Activated B cell treated with CpG ODN at 0.5 μM for 24 hours (primary cell): ENCODE data around the gene RASSF10. TPM values are rescaled to one million over a fixed set of nuclear protein-coding genes. Genes with fewer than 3 reads are reported as not detected.

ENCODE experiments used
- ATAC-seq: fragments of 200-7000 bp; cut with Tn5 transposase; one replicate; pipeline ENCODE4 v1.10.0; 2021; ENCODE audit warnings: low read depth, mild to moderate bottlenecking, moderate library complexity
- CTCF ChIA-PET: fragments of 350-600 bp; sonication (Branson Sonifier 250); formaldehyde crosslinking; loops from one replicate; lab custom pipeline; 2021; ENCODE audit warnings: antibody characterized with exemption; lab: Charles Lee
- POLR2A ChIA-PET: fragments of 350-600 bp; sonication (Branson Sonifier 250); formaldehyde crosslinking; loops from one replicate; lab custom pipeline; 2021; ENCODE audit warnings: antibody characterized with exemption; lab: Charles Lee
- DNase-seq: peaks from one replicate; pipeline ENCODE4 v3.0.0; 2022
- H3K27ac Mint-ChIP-seq: one replicate; pipeline ENCODE4 v1.8.0; 2020; ENCODE audit warnings: mixed read lengths
- H3K27me3 Mint-ChIP-seq: one replicate; pipeline ENCODE4 v1.8.0; 2021; ENCODE audit warnings: mixed read lengths
- H3K36me3 Mint-ChIP-seq: one replicate; pipeline ENCODE4 v1.8.0; 2021; ENCODE audit warnings: low read depth, mixed read lengths
- H3K4me1 Mint-ChIP-seq: one replicate; pipeline ENCODE4 v1.8.0; 2021; ENCODE audit warnings: mixed read lengths
- H3K4me3 Mint-ChIP-seq: one replicate; pipeline ENCODE4 v1.8.0; 2020; ENCODE audit warnings: mild to moderate bottlenecking, mixed read lengths
- H3K9me3 Mint-ChIP-seq: one replicate; pipeline ENCODE4 v1.8.0; 2020; ENCODE audit warnings: mixed read lengths
- CTCF ChIP-seq: fragments of 200-600 bp; IDR thresholded peaks from one replicate; pipeline ENCODE4 v1.8.0; 2022; ENCODE audit warnings: antibody characterized with exemption, mild to moderate bottlenecking
- intact Hi-C: fragments of 100-400 bp; cut with micrococcal nuclease; formaldehyde crosslinking; loops from one replicate; pipeline ENCODE4 v1.15.1; 2024
- total RNA-seq: library from RNA; stranded (reverse); gene quantifications from 2 replicates; pipeline ENCODE4 v1.2.3, GENCODE V29; 2022

Gene RASSF10
- total RNA-seq, 1 donor from 2014 or later = not detected

DNA sequence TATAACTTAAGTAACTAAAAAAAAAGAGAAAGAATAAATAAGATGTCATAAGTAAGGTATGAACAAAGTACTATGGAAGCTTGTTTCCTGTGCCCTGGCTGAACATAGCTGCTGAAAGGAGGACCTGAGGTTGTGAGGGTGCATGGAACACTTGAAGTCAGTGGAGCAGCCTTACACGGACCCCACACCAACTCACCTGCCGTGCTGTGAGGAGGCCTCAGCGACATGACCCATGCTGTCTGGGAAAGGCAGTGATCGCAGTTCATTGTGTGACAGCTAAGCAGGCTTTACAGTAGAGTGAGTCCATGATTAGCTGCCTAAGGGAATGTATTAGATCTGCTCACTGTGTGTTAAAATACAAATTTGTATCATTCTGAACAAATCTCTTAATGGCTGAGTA lies 17.6 kb downstream of the RASSF10 start:
- TF ChIP-seq CTCF = no peak
- Mint-ChIP-seq H3K9me3 (no peaks in the 10 kb centered on the region), H3K4me1 (no peaks in the 10 kb centered on the region), H3K4me3 (no peak overlapping the region), H3K27me3 (peaks cover 8% of the 10 kb centered on the region), H3K27ac (no peak overlapping the region), H3K36me3 (no peaks in the 10 kb centered on the region)
- CTCF ChIA-PET = no interaction called here
- ATAC-seq (no peak), DNase-seq (no peak)
- intact Hi-C loops = no loop called here
- POLR2A ChIA-PET = no interaction called here

DNA sequence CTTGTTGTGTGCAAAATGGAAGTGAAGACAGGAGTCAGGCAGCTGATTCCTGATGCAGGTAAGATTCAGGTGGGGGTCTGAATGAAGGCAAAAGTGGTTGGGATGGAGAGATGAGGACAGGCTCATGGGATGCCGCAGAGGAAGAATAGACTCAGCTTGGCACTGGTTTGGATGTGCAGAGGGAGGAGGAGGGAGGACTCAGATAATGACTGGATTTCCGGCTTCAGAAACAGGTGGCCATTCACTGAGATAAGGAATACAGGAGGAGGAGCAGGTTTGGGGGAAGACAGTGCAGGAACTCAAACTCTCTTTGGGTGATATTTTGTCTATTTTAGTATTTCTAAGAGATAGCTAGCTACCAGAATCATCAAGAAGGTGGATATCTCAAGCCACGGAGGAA lies 19.2 kb downstream of the RASSF10 start:
- Mint-ChIP-seq H3K27me3 (peaks cover 3% of the 10 kb centered on the region), H3K4me3 (no peak overlapping the region), H3K36me3 (no peaks in the 10 kb centered on the region), H3K27ac (no peak overlapping the region), H3K4me1 (no peaks in the 10 kb centered on the region), H3K9me3 (no peaks in the 10 kb centered on the region)
- intact Hi-C loops = no loop called here
- CTCF ChIA-PET = no interaction called here
- no peak for TF ChIP-seq CTCF
- ATAC-seq = no peak
- POLR2A ChIA-PET = no interaction called here
- no peak for DNase-seq

GRCh38 chr11:13029872-13030271 lies 20.8 kb downstream of the RASSF10 start:
- Mint-ChIP-seq H3K9me3 (no peaks in the 10 kb centered on the region), H3K27ac (no peak overlapping the region), H3K4me1 (no peaks in the 10 kb centered on the region), H3K27me3 (peaks cover 4% of the 10 kb centered on the region), H3K36me3 (no peaks in the 10 kb centered on the region), H3K4me3 (no peak overlapping the region)
- POLR2A ChIA-PET = no interaction called here
- no peak for DNase-seq
- CTCF ChIA-PET = no interaction called here
- ATAC-seq = no peak
- TF ChIP-seq CTCF = no peak
- intact Hi-C loops = no loop called here

GRCh38 chr11:13030857-13031256 lies 21.7 kb downstream of the RASSF10 start:
- no peak overlapping the region for H3K27ac Mint-ChIP-seq
- ATAC-seq = no peak
- DNase-seq = no peak
- no peaks in the 10 kb centered on the region for H3K9me3 Mint-ChIP-seq
- ChIA-PET CTCF (no interaction called here), POLR2A (no interaction called here)
- H3K4me3 Mint-ChIP-seq = no peak overlapping the region
- H3K27me3 Mint-ChIP-seq = peaks cover 12% of the 10 kb centered on the region
- no peaks in the 10 kb centered on the region for H3K36me3 Mint-ChIP-seq
- intact Hi-C loops = no loop called here
- no peaks in the 10 kb centered on the region for H3K4me1 Mint-ChIP-seq
- no peak for TF ChIP-seq CTCF

- no peaks in the 10 kb centered on the region for H3K4me1 Mint-ChIP-seq
- H3K9me3 Mint-ChIP-seq = no peaks in the 10 kb centered on the region
- no peak overlapping the region for H3K4me3 Mint-ChIP-seq
- no peaks in the 10 kb centered on the region for H3K36me3 Mint-ChIP-seq
- DNase-seq (no peak), ATAC-seq (no peak)
- intact Hi-C loops = no loop called here
- H3K27me3 Mint-ChIP-seq = peaks cover 15% of the 10 kb centered on the region
- TF ChIP-seq CTCF = no peak
- H3K27ac Mint-ChIP-seq = no peak overlapping the region
- CTCF ChIA-PET = no interaction called here
- POLR2A ChIA-PET = no interaction called here
Measured at GRCh38 chr11:13031349-13031748, 22.2 kb downstream of the RASSF10 start.
